GM23338 (cell line): Measurements from ENCODE around the gene FOXA2.

Experiments
- EZH2phosphoT487 ChIP-seq: fragments of 200-600 bp; sonication (generic); IDR thresholded peaks from one replicate; pipeline ENCODE4 v1.8.1; 2018; ENCODE audit warnings: antibody characterized with exemption; ENCODE audit not compliant: unreplicated experiment
- REST ChIP-seq: IDR thresholded peaks from one replicate; pipeline ENCODE4 v1.6.1; 2018; ENCODE audit warnings: antibody characterized with exemption; ENCODE audit not compliant: unreplicated experiment

GRCh38 chr20:22579119-22579427 is 5.3 kb downstream of the FOXA2 start:
- TF ChIP-seq REST: no peak
- TF ChIP-seq EZH2phosphoT487: no peak
